ENCODE results near the gene ZNF593OS.

DNA sequence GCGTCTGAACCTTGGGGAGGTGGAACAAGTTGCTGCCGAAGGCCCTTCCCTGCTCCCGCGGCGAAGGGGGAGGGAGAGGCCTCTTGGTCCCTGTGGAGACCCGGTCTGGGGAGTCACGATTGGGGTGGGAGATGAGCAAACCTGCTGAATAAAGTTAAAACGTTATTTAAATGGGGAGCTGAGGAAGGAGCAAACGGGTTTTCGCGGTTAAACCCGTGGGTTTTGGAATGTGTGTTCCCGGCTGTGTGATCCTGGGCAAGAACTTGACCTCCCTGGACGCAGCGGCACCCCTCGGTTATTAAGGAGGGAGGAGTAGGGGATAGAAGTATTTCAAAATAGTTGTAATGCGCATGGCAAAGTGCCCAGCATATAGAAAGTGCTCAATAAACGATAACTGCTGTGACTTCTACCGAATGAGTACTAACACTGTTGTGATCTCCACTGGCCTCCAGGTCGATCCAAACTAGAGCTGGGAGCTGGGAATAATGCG, 9.4 kb downstream of the ZNF593OS start:
- no peak for TF ChIP-seq ZFP30 (CRISPR knock-in tag; IDR thresholded peaks at IDR 0.05)
- no peak for TF ChIP-seq RARB (CRISPR knock-in tag; IDR thresholded peaks at IDR 0.05)
- TF ChIP-seq, protein P1, sequence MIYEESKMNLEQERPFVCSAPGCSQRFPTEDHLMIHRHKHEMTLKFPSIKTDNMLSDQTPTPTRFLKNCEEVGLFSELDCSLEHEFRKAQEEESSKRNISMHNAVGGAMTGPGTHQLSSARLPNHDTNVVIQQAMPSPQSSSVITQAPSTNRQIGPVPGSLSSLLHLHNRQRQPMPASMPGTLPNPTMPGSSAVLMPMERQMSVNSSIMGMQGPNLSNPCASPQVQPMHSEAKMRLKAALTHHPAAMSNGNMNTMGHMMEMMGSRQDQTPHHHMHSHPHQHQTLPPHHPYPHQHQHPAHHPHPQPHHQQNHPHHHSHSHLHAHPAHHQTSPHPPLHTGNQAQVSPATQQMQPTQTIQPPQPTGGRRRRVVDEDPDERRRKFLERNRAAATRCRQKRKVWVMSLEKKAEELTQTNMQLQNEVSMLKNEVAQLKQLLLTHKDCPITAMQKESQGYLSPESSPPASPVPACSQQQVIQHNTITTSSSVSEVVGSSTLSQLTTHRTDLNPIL (CRISPR knock-in tag; IDR thresholded peaks at IDR 0.05; ENCODE audit: low read depth) = no peak
- TF ChIP-seq ZFP3 (CRISPR knock-in tag; IDR thresholded peaks at IDR 0.05) = no peak
- no peak for TF ChIP-seq ESRRG (CRISPR knock-in tag; IDR thresholded peaks at IDR 0.05)
